ENCODE data around the gene IMMP2L.

Gene IMMP2L

GRCh38 chr7:111388016-111388415 is 174.3 kb downstream of the IMMP2L start:
- TF ChIP-seq CTCF (IDR thresholded peaks at IDR 0.05; ENCODE audit: low read depth, low read length), result no peak

GRCh38 chr7:111384065-111384891 is 178.0 kb downstream of the IMMP2L start:
- TF ChIP-seq CTCF (IDR thresholded peaks at IDR 0.05; ENCODE audit: low read depth, low read length), result no peak

More at GRCh38 chr7:111388016-111388415, 174.3 kb downstream of the IMMP2L start:
- no peak for DNase-seq (ENCODE audit: extremely low read depth, low read depth)

GRCh38 chr7:111383133-111383532 is 179.2 kb downstream of the IMMP2L start:
- DNase-seq (ENCODE audit: extremely low read depth, low read depth), result no peak
- TF ChIP-seq CTCF (IDR thresholded peaks at IDR 0.05; ENCODE audit: low read depth, low read length), result no peak

More at GRCh38 chr7:111384065-111384891, 178.0 kb downstream of the IMMP2L start:
- no peak for DNase-seq (ENCODE audit: extremely low read depth, low read depth)

- no peak for DNase-seq (ENCODE audit: extremely low read depth, low read depth)
- TF ChIP-seq CTCF (IDR thresholded peaks at IDR 0.05; ENCODE audit: low read depth, low read length), result no peak
Measured at GRCh38 chr7:111381590-111381989, 180.7 kb downstream of the IMMP2L start.

GRCh38 chr7:111380945-111381344 is 181.3 kb downstream of the IMMP2L start:
- no peak for TF ChIP-seq CTCF (IDR thresholded peaks at IDR 0.05; ENCODE audit: low read depth, low read length)
- DNase-seq (ENCODE audit: extremely low read depth, low read depth), result no peak

- DNase-seq (ENCODE audit: extremely low read depth, low read depth), result no peak
Measured at GRCh38 chr7:111374027-111374426, 188.3 kb downstream of the IMMP2L start.

More at GRCh38 chr7:111374027-111374426, 188.3 kb downstream of the IMMP2L start:
- no peak for TF ChIP-seq CTCF (IDR thresholded peaks at IDR 0.05; ENCODE audit: low read depth, low read length)
